Upper lobe of left lung (tissue), 4 donors: ENCODE measurements around the gene TYMP.

Experiments
- CTCF ChIP-seq, 6 experiments: fragments of 450-650 bp in 4 of 6; fragments of 200-600 bp in 2 of 6; sonication (generic) in 2 of 6; IDR thresholded peaks; one replicate each; pipeline ENCODE4 v1.5.1; 2016 to 2019; ENCODE audit warnings: antibody characterized with exemption in 6 of 6
- EP300 ChIP-seq, 4 donors: sonication (generic); formaldehyde crosslinking; IDR thresholded peaks; one replicate each; pipeline ENCODE4 v1.5.1; 2017; ENCODE audit warnings: antibody characterized with exemption in 4 of 4, control low read depth in 2 of 4
- POLR2A ChIP-seq, 4 donors: fragments of 450-650 bp; IDR thresholded peaks; one replicate each; pipeline ENCODE4 v1.5.1; 2016 to 2017; ENCODE audit warnings: antibody characterized with exemption in 4 of 4, mild to moderate bottlenecking in 2 of 4
- POLR2AphosphoS5 ChIP-seq, 2 donors: sonication (generic); formaldehyde crosslinking; IDR thresholded peaks; one replicate each; pipeline ENCODE4 v1.5.1; 2017; ENCODE audit warnings: antibody characterized with exemption in 2 of 2

GRCh38 chr22:50548921-50549790 lies 19.3 kb upstream of the TYMP start:
- TF ChIP-seq CTCF (IDR thresholded peaks at IDR 0.05) = no peak
- TF ChIP-seq POLR2AphosphoS5 (IDR thresholded peaks at IDR 0.05) = no peak
- TF ChIP-seq POLR2A (IDR thresholded peaks at IDR 0.05) = no peak
- TF ChIP-seq EP300 (IDR thresholded peaks at IDR 0.05) = no peak
